B cell (primary cell): ENCODE results near the gene DPCD. TPM values are rescaled to one million over a fixed set of nuclear protein-coding genes. Genes with fewer than 3 reads are reported as not detected.
A peak's percentile ranks its signal among the peaks of the same experiment; 100 is the strongest.

Source experiments
- ATAC-seq: fragments of 200-7000 bp; cut with Tn5 transposase; one replicate; pipeline ENCODE4 v1.10.0; 2021; ENCODE audit warnings: low read depth, mild to moderate bottlenecking, moderate number of reproducible peaks, moderate library complexity
- CTCF ChIA-PET: fragments of 350-600 bp; sonication (Branson Sonifier 250); formaldehyde crosslinking; loops from one replicate; lab custom pipeline; 2021; ENCODE audit warnings: antibody characterized with exemption, inconsistent platforms; lab: Charles Lee
- POLR2A ChIA-PET: fragments of 350-600 bp; sonication (Branson Sonifier 250); formaldehyde crosslinking; loops from one replicate; lab custom pipeline; 2021; ENCODE audit warnings: antibody characterized with exemption; lab: Charles Lee
- DNase-seq: peaks from one replicate; pipeline ENCODE4 v3.0.0; 2013
- H2AFZ ChIP-seq: 2 replicates; pipeline ENCODE4 v1.6.1; 2012; ENCODE audit warnings: mild to moderate bottlenecking, low read depth, low read length; ENCODE audit not compliant: insufficient read depth, poor library complexity, severe bottlenecking
- H3K27ac ChIP-seq, 2 donors: 1 replicate in 1 of 2; 2 replicates in 1 of 2; pipeline ENCODE4 v1.5.1; 2012 to 2013; ENCODE audit warnings: low read length in 2 of 2, mild to moderate bottlenecking in 2 of 2, moderate library complexity in 1 of 2
- H3K27me3 ChIP-seq, 4 experiments: fragments of 200-600 bp in 1 of 4; sonication (generic) in 1 of 4; replicated peaks in 1 of 4; 1 replicate in 2 of 4; 2 replicates in 2 of 4; pipeline versions ENCODE4 v1.6.1 to v1.7.0; 2013 to 2016; ENCODE audit warnings: low read length in 3 of 4, mild to moderate bottlenecking in 2 of 4, mixed read lengths in 1 of 4, moderate library complexity in 1 of 4; ENCODE audit not compliant: insufficient read depth in 4 of 4, control insufficient read depth in 3 of 4; ENCODE audit errors: control extremely low read depth in 1 of 4
- H3K36me3 ChIP-seq, 2 experiments: replicated peaks in 1 of 2; 1 replicate in 1 of 2; 2 replicates in 1 of 2; pipeline versions ENCODE4 v1.6.1 to v1.7.1; 2013; ENCODE audit warnings: low read length in 1 of 2; ENCODE audit not compliant: insufficient read depth in 2 of 2, control insufficient read depth in 1 of 2; ENCODE audit errors: control extremely low read depth in 1 of 2, extremely low read depth in 1 of 2
- H3K4me1 ChIP-seq, 2 donors: fragments of 200-600 bp in 1 of 2; sonication (generic) in 1 of 2; 1 replicate in 1 of 2; 2 replicates in 1 of 2; pipeline versions ENCODE4 v1.5.1 to v1.6.1; 2013 to 2017; ENCODE audit warnings: low read length in 2 of 2; ENCODE audit not compliant: control insufficient read depth in 2 of 2, insufficient read depth in 2 of 2
- H3K4me2 ChIP-seq: replicated peaks from 2 replicates; pipeline ENCODE3; 2012; ENCODE audit warnings: mild to moderate bottlenecking, low read depth, low read length; ENCODE audit not compliant: poor library complexity, severe bottlenecking
- H3K4me3 ChIP-seq, 5 experiments: fragments of 200-600 bp in 1 of 5; sonication (generic) in 1 of 5; 1 replicate in 3 of 5; 2 replicates in 2 of 5; pipeline versions ENCODE4 v1.5.1 to v1.7.0; 2011 to 2016; ENCODE audit warnings: low read length in 4 of 5, mild to moderate bottlenecking in 4 of 5, low read depth in 2 of 5, control low read depth in 1 of 5, moderate library complexity in 1 of 5; ENCODE audit not compliant: insufficient read depth in 1 of 5; ENCODE audit errors: control extremely low read depth in 1 of 5, extremely low read depth in 1 of 5
- H3K79me2 ChIP-seq: fragments of 200-600 bp; sonication (generic); one replicate; pipeline ENCODE4 v1.6.0; 2016; ENCODE audit warnings: low read length; ENCODE audit not compliant: control insufficient read depth, insufficient read depth
- H3K9ac ChIP-seq: fragments of 200-600 bp; sonication (generic); 2 replicates; pipeline ENCODE4 v1.6.1; 2017; ENCODE audit warnings: mild to moderate bottlenecking, low read length, moderate library complexity
- H3K9me3 ChIP-seq, 3 donors: one replicate each; pipeline versions ENCODE4 v1.6.1 to v1.7.1; 2013; ENCODE audit warnings: low read length in 2 of 3; ENCODE audit not compliant: control insufficient read depth in 2 of 3, insufficient read depth in 1 of 3; ENCODE audit errors: control extremely low read depth in 1 of 3
- H4K20me1 ChIP-seq: 2 replicates; pipeline ENCODE4 v1.6.0; 2012; ENCODE audit warnings: mild to moderate bottlenecking, low read length; ENCODE audit not compliant: insufficient read depth, control insufficient read depth, poor library complexity, severe bottlenecking
- H3K27ac Mint-ChIP-seq: one replicate; pipeline ENCODE4 v1.8.0; 2021; ENCODE audit warnings: mixed read lengths
- H3K27me3 Mint-ChIP-seq: one replicate; pipeline ENCODE4 v1.8.0; 2021; ENCODE audit warnings: mixed read lengths
- H3K4me1 Mint-ChIP-seq: one replicate; pipeline ENCODE4 v1.8.0; 2021; ENCODE audit warnings: mixed read lengths
- H3K4me3 Mint-ChIP-seq: one replicate; pipeline ENCODE4 v1.8.0; 2021; ENCODE audit warnings: mixed read lengths
- H3K9me3 Mint-ChIP-seq: one replicate; pipeline ENCODE4 v1.8.0; 2022; ENCODE audit warnings: mixed read lengths; ENCODE audit not compliant: insufficient read depth
- EZH2 ChIP-seq: IDR thresholded peaks from 2 replicates; pipeline ENCODE4 v1.6.1; 2012; ENCODE audit warnings: borderline replicate concordance, low read depth, mild to moderate bottlenecking, moderate library complexity, low read length; ENCODE audit not compliant: insufficient read depth, poor library complexity, severe bottlenecking
- WGBS: methylation state at CpG from one replicate; pipeline ENCODE4 v1.1.5; 2013; ENCODE audit warnings: missing lambda C conversion rate; ENCODE audit not compliant: insufficient coverage; 5-methylcytosine and 5-hydroxymethylcytosine counted together
- intact Hi-C: fragments of 100-400 bp; cut with micrococcal nuclease; formaldehyde crosslinking; loops from one replicate; pipeline ENCODE4 v1.10.0; 2022
- polyA plus RNA-seq: library from polyadenylated mRNA; depleted of rRNA; stranded (reverse); fragments of >200 nt; gene quantifications from 2 replicates; pipeline ENCODE4 v1.2.3, GENCODE V29; 2012
- total RNA-seq, 2 donors: library from RNA; stranded (reverse); fragments of 120-200 nt in 1 of 2; gene quantifications; 1 replicate in 1 of 2; 2 replicates in 1 of 2; pipeline versions ENCODE4 v1.2.3 to v1.2.4, GENCODE V29; 2013 to 2022
- TF ChIP-seq, protein P1 (sequence below): fragments of 200-600 bp; IDR thresholded peaks from one replicate; pipeline ENCODE4 v1.8.0; 2022; ENCODE audit warnings: antibody characterized with exemption, mild to moderate bottlenecking

Gene DPCD
- total and polyA plus RNA-seq, 2 donors (not counting 1 experiment from before 2014, with no cell fraction given): 0.88 to 2.2 TPM

DNA sequence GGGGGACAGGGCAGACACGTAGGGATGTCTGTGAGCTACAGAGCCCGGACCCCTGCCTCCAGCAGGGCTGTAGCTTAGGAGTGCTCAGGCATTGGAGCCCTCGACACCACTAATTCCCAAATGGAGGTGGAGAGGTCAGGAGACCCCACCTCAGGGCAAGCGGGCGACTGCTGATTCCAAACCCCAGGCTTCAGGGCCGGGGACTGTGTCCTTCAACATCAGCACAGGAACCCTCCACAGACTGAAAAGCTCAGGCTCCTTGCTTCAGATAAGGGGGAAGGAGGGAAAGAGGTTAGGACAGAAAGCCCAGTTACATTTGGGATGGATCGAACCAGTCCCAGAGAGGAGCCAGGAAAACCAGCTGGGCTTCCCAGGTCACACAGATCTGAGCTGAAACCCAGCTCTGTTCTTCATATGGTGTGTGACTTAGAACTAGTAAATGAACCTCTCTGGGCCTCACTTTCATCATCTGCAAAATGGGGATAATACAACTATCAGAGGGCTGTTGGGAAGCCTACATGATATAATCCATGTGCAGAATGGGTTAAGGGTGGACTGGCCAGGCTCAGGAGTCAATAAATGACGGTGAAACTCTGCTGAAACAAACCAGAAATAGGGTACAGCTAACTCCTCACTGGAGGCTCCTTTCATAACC lies 16.7 kb upstream of the DPCD start:
- Mint-ChIP-seq H3K4me1 (peaks cover 14% of the 10 kb centered on the region), H3K4me3 (peak overlapping the region; percentile 73), H3K27me3 (peaks cover 30% of the 10 kb centered on the region), H3K27ac (no peak overlapping the region), H3K9me3 (no peaks in the 10 kb centered on the region)
- peaks cover 0 to 17% (median 0%) of the 10 kb centered on the region in 3 donors for H3K9me3 ChIP-seq
- no peak overlapping the region for H3K27ac ChIP-seq
- no peak for TF ChIP-seq EZH2
- TF ChIP-seq, protein P1, sequence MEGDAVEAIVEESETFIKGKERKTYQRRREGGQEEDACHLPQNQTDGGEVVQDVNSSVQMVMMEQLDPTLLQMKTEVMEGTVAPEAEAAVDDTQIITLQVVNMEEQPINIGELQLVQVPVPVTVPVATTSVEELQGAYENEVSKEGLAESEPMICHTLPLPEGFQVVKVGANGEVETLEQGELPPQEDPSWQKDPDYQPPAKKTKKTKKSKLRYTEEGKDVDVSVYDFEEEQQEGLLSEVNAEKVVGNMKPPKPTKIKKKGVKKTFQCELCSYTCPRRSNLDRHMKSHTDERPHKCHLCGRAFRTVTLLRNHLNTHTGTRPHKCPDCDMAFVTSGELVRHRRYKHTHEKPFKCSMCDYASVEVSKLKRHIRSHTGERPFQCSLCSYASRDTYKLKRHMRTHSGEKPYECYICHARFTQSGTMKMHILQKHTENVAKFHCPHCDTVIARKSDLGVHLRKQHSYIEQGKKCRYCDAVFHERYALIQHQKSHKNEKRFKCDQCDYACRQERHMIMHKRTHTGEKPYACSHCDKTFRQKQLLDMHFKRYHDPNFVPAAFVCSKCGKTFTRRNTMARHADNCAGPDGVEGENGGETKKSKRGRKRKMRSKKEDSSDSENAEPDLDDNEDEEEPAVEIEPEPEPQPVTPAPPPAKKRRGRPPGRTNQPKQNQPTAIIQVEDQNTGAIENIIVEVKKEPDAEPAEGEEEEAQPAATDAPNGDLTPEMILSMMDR: no peak
- H3K4me3 ChIP-seq: no peak overlapping the region
- no peak overlapping the region for H3K9ac ChIP-seq
- H3K4me1 ChIP-seq: peaks cover 21 to 26% of the 10 kb centered on the region in 2 donors
- peak overlapping the region; percentile 86 for H3K4me2 ChIP-seq
- no peak overlapping the region for H2AFZ ChIP-seq
- no peaks in the 10 kb centered on the region for H3K79me2 ChIP-seq
- H3K27me3 ChIP-seq: peaks cover 0 to 35% (median 28%) of the 10 kb centered on the region in 4 experiments
- WGBS: 94% methylated on average over 3 of the region's 8 CpGs
- intact Hi-C loops: loop anchor here (5.0 kb wide), 1 partner anchor 474 kb away; no protein-coding TSS in a partner anchor
- H3K36me3 ChIP-seq: no peaks in the 10 kb centered on the region
- no peaks in the 10 kb centered on the region for H4K20me1 ChIP-seq
- ATAC-seq (no peak), DNase-seq (no peak)
- POLR2A ChIA-PET: no interaction called here
- CTCF ChIA-PET: interaction anchor here (0.8 to 5.2 kb wide), 17 partner anchors 9 to 475 kb away, joined by 3 to 47 read pairs (median 5); partner anchors contain the start of genes DPCD and POLL

DNA sequence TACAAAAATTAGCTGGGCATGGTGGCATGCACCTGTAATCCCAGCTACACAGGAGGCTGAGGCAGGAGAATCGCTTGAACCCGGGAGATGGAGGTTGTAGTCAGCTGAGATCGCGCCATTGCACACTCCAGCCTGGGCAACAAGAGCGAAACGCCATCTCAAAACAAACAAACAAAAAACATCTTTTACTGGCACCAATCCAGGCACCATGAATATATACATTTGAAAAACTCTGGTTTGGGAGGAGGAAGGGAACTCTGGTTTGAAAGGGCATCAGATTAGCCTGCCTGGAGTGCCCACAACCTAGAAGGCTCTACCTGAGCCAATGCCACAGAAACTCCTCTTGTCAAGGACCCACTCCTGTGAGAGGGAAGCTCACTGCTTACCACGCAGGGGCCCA lies 16.0 kb upstream of the DPCD start:
- Mint-ChIP-seq H3K27ac (no peak overlapping the region), H3K4me3 (no peak overlapping the region), H3K9me3 (no peaks in the 10 kb centered on the region), H3K4me1 (peaks cover 10% of the 10 kb centered on the region), H3K27me3 (peaks cover 25% of the 10 kb centered on the region)
- intact Hi-C loops: loop anchor here (5.0 kb wide), 1 partner anchor 475 kb away; no protein-coding TSS in a partner anchor
- ChIA-PET CTCF (interaction anchor here (1.4 to 5.2 kb wide), 5 partner anchors 11 to 358 kb away, joined by 3 to 47 read pairs (median 7); partner anchors contain the start of gene POLL), POLR2A (interaction anchor here (0.6 kb wide), 1 partner anchor 63 kb away, joined by 4 read pairs; no protein-coding TSS in a partner anchor)
- Histone ChIP-seq H3K9me3 (peaks cover 0 to 17% (median 0%) of the 10 kb centered on the region in 3 donors), H3K4me1 (peaks cover 17 to 19% of the 10 kb centered on the region in 2 donors), H3K36me3 (no peaks in the 10 kb centered on the region), H3K27ac (no peak overlapping the region), H3K79me2 (no peaks in the 10 kb centered on the region), H3K4me3 (no peak overlapping the region), H4K20me1 (no peaks in the 10 kb centered on the region), H3K4me2 (no peak overlapping the region), H2AFZ (no peak overlapping the region), H3K9ac (no peak overlapping the region), H3K27me3 (peaks cover 0 to 28% (median 23%) of the 10 kb centered on the region in 4 experiments)
- DNase-seq (no peak), ATAC-seq (no peak)
- TF ChIP-seq, protein P1: no peak
- no peak for TF ChIP-seq EZH2
- 67% methylated on average over 1 of the region's 7 CpGs for WGBS
